HepG2 (cell line): ENCODE results near the gene AFF4. TPM values are rescaled to one million over a fixed set of nuclear protein-coding genes. Genes with fewer than 3 reads are reported as not detected.

ENCODE experiments used
- AGO2 ChIP-seq: fragments of 200-400 bp; formaldehyde crosslinking; optimal IDR thresholded peaks from 2 replicates; pipeline ENCODE3; 2017; ENCODE audit warnings: mild to moderate bottlenecking, low read depth, low read length, moderate library complexity
- ATF7-NPFF ChIP-seq: sonication (generic); formaldehyde crosslinking; IDR thresholded peaks from 2 replicates; pipeline ENCODE4 v1.8.1; 2023; ENCODE audit warnings: mild to moderate bottlenecking, low read depth, missing genetic modification reagents, moderate library complexity
- ESRRA ChIP-seq: sonication (generic); formaldehyde crosslinking; IDR thresholded peaks from 2 replicates; pipeline ENCODE4 v1.5.1; 2020; ENCODE audit warnings: mild to moderate bottlenecking, low read depth, missing genetic modification reagents
- FOXA1 ChIP-seq, 2 experiments: fragments of 450-650 bp in 1 of 2; sonication (generic) in 1 of 2; formaldehyde crosslinking in 1 of 2; IDR thresholded peaks; 2 replicates each; pipeline versions ENCODE4 v1.4.0 to v1.6.1; 2016 to 2020; ENCODE audit warnings: missing genetic modification reagents in 1 of 2
- KAT7 ChIP-seq: IDR thresholded peaks from 2 replicates; pipeline ENCODE4 v1.6.1; 2018; ENCODE audit warnings: borderline replicate concordance, missing compliant biosample characterization
- KAT8 ChIP-seq: IDR thresholded peaks from 2 replicates; pipeline ENCODE4 v1.6.1; 2016; ENCODE audit warnings: missing genetic modification reagents, missing compliant biosample characterization
- KDM5B ChIP-seq: sonication (generic); formaldehyde crosslinking; IDR thresholded peaks from 2 replicates; pipeline ENCODE4 v1.4.0; 2020; ENCODE audit warnings: missing genetic modification reagents, mild to moderate bottlenecking, borderline replicate concordance
- REL ChIP-seq: sonication (generic); formaldehyde crosslinking; conservative IDR thresholded peaks from 2 replicates; pipeline ENCODE4 v1.8.0; 2022; ENCODE audit warnings: mild to moderate bottlenecking, missing genetic modification reagents, moderate library complexity
- SNAI1 ChIP-seq: sonication (generic); formaldehyde crosslinking; IDR thresholded peaks from 2 replicates; pipeline ENCODE4 v1.5.0; 2020; ENCODE audit warnings: mild to moderate bottlenecking, missing genetic modification reagents, borderline replicate concordance
- TGIF2 ChIP-seq: IDR thresholded peaks from 2 replicates; pipeline ENCODE4 v1.6.1; 2016; ENCODE audit warnings: control low read depth, missing compliant biosample characterization
- U2AF2 ChIP-seq: fragments of 200-400 bp; formaldehyde crosslinking; IDR thresholded peaks from 2 replicates; pipeline ENCODE4 v1.6.1; 2017; ENCODE audit warnings: low read depth, mild to moderate bottlenecking, low read length
- ZC3H13 ChIP-seq: sonication (generic); formaldehyde crosslinking; IDR thresholded peaks from 2 replicates; pipeline ENCODE4 v1.8.1; 2023; ENCODE audit warnings: mild to moderate bottlenecking, missing genetic modification reagents, moderate library complexity
- ZNF12 ChIP-seq: sonication (generic); formaldehyde crosslinking; IDR thresholded peaks from 2 replicates; pipeline ENCODE4 v1.5.0; 2020; ENCODE audit warnings: missing genetic modification reagents
- ZNF333 ChIP-seq: sonication (generic); formaldehyde crosslinking; IDR thresholded peaks from 2 replicates; pipeline ENCODE4 v1.4.0; 2020; ENCODE audit warnings: mild to moderate bottlenecking, missing genetic modification reagents, borderline replicate concordance
- ZNF678 ChIP-seq: sonication (generic); formaldehyde crosslinking; IDR thresholded peaks from 2 replicates; pipeline ENCODE4 v1.4.0; 2020; ENCODE audit warnings: mild to moderate bottlenecking, missing genetic modification reagents
- polyA plus RNA-seq, 8 experiments: library from polyadenylated mRNA; depleted of rRNA in 3 of 8; stranded (reverse) in 7 of 8; unstranded in 1 of 8; fragments of >200 nt; fragmentation: Illumina TruSeq in 4 of 8; extraction: Trizol in 4 of 8; gene quantifications; 2 replicates each; pipeline versions ENCODE4 v1.2.1 to v1.2.3, GENCODE V29; 2011 to 2016; ENCODE audit warnings: low read depth in 4 of 8, missing spikeins in 1 of 8, mixed read lengths in 1 of 8; ENCODE audit not compliant: insufficient read depth in 1 of 8
- total RNA-seq, 5 experiments: library from RNA; depleted of rRNA; stranded (reverse); fragments of >200 nt; fragmentation: Illumina TruSeq; extraction: Trizol; gene quantifications; 2 replicates each; pipeline ENCODE4 v1.2.3, GENCODE V29; 2016; ENCODE audit warnings: low read depth in 1 of 5
- TF ChIP-seq, protein P1 (sequence below): sonication (generic); formaldehyde crosslinking; IDR thresholded peaks from 2 replicates; pipeline ENCODE4 v1.8.0; 2022; ENCODE audit warnings: mild to moderate bottlenecking, missing genetic modification reagents, moderate library complexity
- TF ChIP-seq, protein P2 (sequence below): sonication (generic); formaldehyde crosslinking; IDR thresholded peaks from 2 replicates; pipeline ENCODE4 v1.5.0; 2020; ENCODE audit warnings: mild to moderate bottlenecking, missing genetic modification reagents, borderline replicate concordance
- TF ChIP-seq, protein P3 (sequence below): sonication (generic); formaldehyde crosslinking; IDR thresholded peaks from 2 replicates; pipeline ENCODE4 v1.5.0; 2020; ENCODE audit warnings: mild to moderate bottlenecking, missing genetic modification reagents, borderline replicate concordance
- TF ChIP-seq, protein P4 (sequence below): sonication (generic); formaldehyde crosslinking; IDR thresholded peaks from 2 replicates; pipeline ENCODE4 v1.4.0; 2020; ENCODE audit warnings: mild to moderate bottlenecking, missing genetic modification reagents

AFF4 gene
- total and polyA plus RNA-seq, 2 of the 13 experiments (the other 11 are each of a cell fraction or from before 2014, with no cell fraction given) = 22.1 to 25.5 TPM

DNA sequence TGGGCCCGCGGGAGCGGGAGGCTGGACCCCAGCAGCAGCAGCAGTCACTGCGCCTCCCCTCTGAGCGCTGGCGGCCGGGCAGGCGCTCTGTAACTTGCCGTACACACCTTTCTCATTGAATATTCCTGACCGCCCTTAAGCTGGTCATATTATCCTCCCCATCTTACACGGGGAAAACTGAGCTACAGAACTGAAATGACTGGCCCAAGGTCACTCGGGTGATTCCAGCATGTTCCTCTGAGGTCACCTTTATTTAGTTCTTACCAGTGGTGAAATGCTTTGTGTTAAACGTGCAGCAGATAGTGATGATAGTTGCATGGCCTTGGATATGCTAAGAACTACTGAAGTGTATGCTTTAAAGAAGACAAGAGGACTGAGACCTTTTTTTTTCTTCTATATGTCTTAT is 96.4 kb downstream of the AFF4 start (continued):
- TF ChIP-seq REL (CRISPR knock-in tag) = peak; percentile 20; the same call in 1 of the 2 replicates
- TF ChIP-seq ZNF678 (CRISPR knock-in tag) = no peak
- TF ChIP-seq ZNF333 (CRISPR knock-in tag) = 0 out of 2 replicates have a peak, but pooled peaks have one; percentile 39
- TF ChIP-seq, protein P1, sequence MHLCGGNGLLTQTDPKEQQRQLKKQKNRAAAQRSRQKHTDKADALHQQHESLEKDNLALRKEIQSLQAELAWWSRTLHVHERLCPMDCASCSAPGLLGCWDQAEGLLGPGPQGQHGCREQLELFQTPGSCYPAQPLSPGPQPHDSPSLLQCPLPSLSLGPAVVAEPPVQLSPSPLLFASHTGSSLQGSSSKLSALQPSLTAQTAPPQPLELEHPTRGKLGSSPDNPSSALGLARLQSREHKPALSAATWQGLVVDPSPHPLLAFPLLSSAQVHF (CRISPR knock-in tag) = 0 out of 2 replicates have a peak, but pooled peaks have one; percentile 6
- TF ChIP-seq, protein P2, sequence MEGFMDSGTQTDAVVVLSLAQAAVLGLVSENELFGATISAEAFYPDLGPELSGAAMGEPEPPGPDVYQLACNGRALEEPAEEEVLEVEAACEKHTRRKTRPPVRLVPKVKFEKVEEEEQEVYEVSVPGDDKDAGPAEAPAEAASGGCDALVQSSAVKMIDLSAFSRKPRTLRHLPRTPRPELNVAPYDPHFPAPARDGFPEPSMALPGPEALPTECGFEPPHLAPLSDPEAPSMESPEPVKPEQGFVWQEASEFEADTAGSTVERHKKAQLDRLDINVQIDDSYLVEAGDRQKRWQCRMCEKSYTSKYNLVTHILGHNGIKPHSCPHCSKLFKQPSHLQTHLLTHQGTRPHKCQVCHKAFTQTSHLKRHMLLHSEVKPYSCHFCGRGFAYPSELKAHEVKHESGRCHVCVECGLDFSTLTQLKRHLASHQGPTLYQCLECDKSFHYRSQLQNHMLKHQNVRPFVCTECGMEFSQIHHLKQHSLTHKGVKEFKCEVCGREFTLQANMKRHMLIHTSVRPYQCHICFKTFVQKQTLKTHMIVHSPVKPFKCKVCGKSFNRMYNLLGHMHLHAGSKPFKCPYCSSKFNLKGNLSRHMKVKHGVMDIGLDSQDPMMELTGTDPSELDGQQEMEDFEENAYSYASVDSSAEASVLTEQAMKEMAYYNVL (CRISPR knock-in tag) = peak; percentile 45; the same call in 1 of the 2 replicates
- peak; percentile 77; the same call in 1 of the 2 replicates for TF ChIP-seq SNAI1 (CRISPR knock-in tag)
- TF ChIP-seq ESRRA (CRISPR knock-in tag) = peak; percentile 38; the same call in 1 of the 2 replicates
- TF ChIP-seq, protein P3, sequence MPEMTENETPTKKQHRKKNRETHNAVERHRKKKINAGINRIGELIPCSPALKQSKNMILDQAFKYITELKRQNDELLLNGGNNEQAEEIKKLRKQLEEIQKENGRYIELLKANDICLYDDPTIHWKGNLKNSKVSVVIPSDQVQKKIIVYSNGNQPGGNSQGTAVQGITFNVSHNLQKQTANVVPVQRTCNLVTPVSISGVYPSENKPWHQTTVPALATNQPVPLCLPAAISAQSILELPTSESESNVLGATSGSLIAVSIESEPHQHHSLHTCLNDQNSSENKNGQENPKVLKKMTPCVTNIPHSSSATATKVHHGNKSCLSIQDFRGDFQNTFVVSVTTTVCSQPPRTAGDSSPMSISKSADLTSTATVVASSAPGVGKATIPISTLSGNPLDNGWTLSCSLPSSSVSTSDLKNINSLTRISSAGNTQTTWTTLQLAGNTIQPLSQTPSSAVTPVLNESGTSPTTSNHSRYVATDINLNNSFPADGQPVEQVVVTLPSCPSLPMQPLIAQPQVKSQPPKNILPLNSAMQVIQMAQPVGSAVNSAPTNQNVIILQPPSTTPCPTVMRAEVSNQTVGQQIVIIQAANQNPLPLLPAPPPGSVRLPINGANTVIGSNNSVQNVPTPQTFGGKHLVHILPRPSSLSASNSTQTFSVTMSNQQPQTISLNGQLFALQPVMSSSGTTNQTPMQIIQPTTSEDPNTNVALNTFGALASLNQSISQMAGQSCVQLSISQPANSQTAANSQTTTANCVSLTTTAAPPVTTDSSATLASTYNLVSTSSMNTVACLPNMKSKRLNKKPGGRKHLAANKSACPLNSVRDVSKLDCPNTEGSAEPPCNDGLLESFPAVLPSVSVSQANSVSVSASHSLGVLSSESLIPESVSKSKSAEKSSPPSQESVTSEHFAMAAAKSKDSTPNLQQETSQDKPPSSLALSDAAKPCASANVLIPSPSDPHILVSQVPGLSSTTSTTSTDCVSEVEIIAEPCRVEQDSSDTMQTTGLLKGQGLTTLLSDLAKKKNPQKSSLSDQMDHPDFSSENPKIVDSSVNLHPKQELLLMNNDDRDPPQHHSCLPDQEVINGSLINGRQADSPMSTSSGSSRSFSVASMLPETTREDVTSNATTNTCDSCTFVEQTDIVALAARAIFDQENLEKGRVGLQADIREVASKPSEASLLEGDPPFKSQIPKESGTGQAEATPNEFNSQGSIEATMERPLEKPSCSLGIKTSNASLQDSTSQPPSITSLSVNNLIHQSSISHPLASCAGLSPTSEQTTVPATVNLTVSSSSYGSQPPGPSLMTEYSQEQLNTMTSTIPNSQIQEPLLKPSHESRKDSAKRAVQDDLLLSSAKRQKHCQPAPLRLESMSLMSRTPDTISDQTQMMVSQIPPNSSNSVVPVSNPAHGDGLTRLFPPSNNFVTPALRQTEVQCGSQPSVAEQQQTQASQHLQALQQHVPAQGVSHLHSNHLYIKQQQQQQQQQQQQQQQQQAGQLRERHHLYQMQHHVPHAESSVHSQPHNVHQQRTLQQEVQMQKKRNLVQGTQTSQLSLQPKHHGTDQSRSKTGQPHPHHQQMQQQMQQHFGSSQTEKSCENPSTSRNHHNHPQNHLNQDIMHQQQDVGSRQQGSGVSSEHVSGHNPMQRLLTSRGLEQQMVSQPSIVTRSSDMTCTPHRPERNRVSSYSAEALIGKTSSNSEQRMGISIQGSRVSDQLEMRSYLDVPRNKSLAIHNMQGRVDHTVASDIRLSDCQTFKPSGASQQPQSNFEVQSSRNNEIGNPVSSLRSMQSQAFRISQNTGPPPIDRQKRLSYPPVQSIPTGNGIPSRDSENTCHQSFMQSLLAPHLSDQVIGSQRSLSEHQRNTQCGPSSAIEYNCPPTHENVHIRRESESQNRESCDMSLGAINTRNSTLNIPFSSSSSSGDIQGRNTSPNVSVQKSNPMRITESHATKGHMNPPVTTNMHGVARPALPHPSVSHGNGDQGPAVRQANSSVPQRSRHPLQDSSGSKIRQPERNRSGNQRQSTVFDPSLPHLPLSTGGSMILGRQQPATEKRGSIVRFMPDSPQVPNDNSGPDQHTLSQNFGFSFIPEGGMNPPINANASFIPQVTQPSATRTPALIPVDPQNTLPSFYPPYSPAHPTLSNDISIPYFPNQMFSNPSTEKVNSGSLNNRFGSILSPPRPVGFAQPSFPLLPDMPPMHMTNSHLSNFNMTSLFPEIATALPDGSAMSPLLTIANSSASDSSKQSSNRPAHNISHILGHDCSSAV (CRISPR knock-in tag) = no peak
- peak; percentile 6; the same call in 1 of the 2 replicates for TF ChIP-seq ZNF12 (CRISPR knock-in tag)
- TF ChIP-seq KAT8 = no peak
- no peak for TF ChIP-seq U2AF2
- TF ChIP-seq, protein P4, sequence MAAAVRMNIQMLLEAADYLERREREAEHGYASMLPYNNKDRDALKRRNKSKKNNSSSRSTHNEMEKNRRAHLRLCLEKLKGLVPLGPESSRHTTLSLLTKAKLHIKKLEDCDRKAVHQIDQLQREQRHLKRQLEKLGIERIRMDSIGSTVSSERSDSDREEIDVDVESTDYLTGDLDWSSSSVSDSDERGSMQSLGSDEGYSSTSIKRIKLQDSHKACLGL (CRISPR knock-in tag) = peak; percentile 11; the same call in 1 of the 2 replicates
- 0 out of 2 replicates have a peak, but pooled peaks have one; percentile 5 for TF ChIP-seq ZC3H13
- TF ChIP-seq KDM5B = peak; percentile 52; the same call in 1 of the 2 replicates
- no peak for TF ChIP-seq TGIF2 (CRISPR knock-in tag)
- TF ChIP-seq KAT7 (CRISPR knock-in tag) = peak; percentile 19; the same call in 1 of the 2 replicates
- TF ChIP-seq ATF7-NPFF = 0 out of 2 replicates have a peak, but pooled peaks have one; percentile 29
- no peak for TF ChIP-seq FOXA1 (IDR thresholded peaks at IDR 0.05)
- no peak for TF ChIP-seq FOXA1 (CRISPR knock-in tag; IDR thresholded peaks at IDR 0.05)
- TF ChIP-seq AGO2 = peak; percentile 32
